NAMALWA (cell line): ENCODE measurements around the gene PTPN23.
A peak's percentile ranks its signal among the peaks of the same experiment; 100 is the strongest.

Experiments used
- DNase-seq: peaks from one replicate; pipeline ENCODE4 v3.0.0-alpha.2; 2015; ENCODE audit warnings: low spot score

Gene PTPN23

DNA sequence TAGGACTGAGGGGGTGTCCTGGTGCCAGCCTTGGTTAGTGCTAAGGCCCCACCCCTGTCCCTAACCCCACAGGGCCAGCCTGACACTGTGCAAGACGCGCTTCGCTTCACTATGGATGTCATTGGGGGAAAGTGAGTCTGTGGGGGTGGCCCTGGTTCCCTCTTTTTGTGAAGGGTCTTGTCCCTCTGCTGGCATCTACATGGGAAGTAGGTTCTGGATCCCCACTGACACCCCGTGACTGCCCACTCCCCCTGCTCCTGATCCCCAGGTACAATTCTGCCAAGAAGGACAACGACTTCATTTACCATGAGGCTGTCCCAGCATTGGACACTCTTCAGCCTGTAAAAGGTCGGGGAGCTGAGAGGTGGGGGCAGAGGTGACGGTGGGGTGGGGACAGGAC lies 26.4 kb downstream of the PTPN23 start:
- DNase-seq = no peak

DNA sequence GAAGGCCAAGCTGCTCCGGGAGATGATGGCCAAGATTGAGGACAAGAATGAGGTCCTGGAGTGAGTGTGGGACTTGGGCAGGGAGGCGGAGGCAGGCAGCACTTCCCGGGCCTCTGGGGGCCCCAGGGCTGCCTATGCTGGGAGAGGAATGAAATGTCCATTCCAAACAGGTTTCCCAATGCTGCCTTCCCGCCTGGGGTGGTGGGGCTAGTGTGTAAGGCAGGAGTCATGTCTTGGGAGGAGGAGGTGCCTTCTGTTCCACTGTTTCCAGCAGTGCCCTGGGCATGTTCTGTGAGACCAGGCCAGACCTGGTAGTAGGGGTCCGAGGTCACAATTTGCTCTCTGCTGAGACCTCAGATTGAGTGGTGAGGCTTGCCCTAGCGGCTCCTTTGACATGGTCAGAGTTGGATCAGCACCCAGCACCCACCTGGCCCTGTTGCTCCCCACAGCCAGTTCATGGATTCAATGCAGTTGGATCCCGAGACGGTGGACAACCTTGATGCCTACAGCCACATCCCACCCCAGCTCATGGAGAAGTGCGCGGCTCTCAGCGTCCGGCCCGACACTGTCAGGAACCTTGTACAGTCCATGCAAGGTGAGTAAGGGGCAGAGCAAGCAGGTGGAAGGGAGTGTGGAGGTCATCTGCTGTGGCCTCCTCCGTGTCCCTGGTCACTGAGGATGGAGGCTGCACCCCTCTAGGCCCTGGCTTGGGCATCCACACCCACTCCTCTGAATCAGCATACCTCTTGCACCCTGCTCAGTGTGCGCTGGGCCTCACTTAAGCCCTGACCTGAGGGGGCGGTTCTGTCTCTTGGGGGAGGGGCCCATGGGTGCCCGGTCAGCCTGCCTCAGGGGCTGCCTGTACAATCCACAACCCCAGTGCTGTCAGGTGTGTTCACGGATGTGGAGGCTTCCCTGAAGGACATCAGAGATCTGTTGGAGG lies 27.3 kb downstream of the PTPN23 start:
- no peak for DNase-seq

DNA sequence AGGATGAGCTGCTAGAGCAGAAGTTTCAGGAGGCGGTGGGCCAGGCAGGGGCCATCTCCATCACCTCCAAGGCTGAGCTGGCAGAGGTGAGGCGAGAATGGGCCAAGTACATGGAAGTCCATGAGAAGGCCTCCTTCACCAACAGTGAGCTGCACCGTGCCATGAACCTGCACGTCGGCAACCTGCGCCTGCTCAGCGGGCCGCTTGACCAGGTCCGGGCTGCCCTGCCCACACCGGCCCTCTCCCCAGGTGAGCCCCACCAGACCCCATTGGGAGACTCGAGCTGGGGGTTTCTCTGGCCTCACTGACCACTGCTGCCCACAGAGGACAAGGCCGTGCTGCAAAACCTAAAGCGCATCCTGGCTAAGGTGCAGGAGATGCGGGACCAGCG lies 28.0 kb downstream of the PTPN23 start:
- no peak for DNase-seq

GRCh38 chr3:47409284-47409683 lies 28.5 kb downstream of the PTPN23 start:
- no peak for DNase-seq

- no peak for DNase-seq
Measured at GRCh38 chr3:47409688-47410416, 29.0 kb downstream of the PTPN23 start.

DNA sequence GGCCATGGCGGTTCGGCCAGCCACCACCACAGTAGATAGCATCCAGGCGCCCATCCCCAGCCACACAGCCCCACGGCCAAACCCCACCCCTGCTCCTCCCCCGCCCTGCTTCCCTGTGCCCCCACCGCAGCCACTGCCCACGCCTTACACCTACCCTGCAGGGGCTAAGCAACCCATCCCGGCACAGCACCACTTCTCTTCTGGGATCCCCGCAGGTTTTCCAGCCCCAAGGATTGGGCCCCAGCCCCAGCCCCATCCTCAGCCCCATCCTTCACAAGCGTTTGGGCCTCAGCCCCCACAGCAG lies 29.5 kb downstream of the PTPN23 start:
- DNase-seq = no peak

DNA sequence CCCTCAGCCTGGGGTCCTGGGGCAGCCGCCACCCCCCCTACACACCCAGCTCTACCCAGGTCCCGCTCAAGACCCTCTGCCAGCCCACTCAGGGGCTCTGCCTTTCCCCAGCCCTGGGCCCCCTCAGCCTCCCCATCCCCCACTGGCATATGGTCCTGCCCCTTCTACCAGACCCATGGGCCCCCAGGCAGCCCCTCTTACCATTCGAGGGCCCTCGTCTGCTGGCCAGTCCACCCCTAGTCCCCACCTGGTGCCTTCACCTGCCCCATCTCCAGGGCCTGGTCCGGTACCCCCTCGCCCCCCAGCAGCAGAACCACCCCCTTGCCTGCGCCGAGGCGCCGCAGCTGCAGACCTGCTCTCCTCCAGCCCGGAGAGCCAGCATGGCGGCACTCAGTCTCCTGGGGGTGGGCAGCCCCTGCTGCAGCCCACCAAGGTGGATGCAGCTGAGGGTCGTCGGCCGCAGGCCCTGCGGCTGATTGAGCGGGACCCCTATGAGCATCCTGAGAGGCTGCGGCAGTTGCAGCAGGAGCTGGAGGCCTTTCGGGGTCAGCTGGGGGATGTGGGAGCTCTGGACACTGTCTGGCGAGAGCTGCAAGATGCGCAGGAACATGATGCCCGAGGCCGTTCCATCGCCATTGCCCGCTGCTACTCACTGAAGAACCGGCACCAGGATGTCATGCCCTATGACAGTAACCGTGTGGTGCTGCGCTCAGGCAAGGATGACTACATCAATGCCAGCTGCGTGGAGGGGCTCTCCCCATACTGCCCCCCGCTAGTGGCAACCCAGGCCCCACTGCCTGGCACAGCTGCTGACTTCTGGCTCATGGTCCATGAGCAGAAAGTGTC lies 30.2 kb downstream of the PTPN23 start:
- no peak for DNase-seq

- no peak for DNase-seq
Measured at GRCh38 chr3:47411696-47412452, 31.1 kb downstream of the PTPN23 start.

DNA sequence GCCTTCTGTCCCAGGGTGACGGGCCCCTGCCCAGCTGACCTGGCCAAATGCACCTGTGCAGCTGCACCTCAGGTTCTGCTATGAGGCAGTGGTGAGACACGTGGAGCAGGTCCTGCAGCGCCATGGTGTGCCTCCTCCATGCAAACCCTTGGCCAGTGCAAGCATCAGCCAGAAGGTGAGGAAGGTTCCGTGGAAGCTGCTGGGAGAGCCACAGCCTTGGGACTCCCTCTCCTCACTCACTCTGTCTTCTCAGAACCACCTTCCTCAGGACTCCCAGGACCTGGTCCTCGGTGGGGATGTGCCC lies 31.6 kb downstream of the PTPN23 start:
- no peak for DNase-seq

GRCh38 chr3:47412842-47413520 lies 32.2 kb downstream of the PTPN23 start:
- DNase-seq = no peak

DNA sequence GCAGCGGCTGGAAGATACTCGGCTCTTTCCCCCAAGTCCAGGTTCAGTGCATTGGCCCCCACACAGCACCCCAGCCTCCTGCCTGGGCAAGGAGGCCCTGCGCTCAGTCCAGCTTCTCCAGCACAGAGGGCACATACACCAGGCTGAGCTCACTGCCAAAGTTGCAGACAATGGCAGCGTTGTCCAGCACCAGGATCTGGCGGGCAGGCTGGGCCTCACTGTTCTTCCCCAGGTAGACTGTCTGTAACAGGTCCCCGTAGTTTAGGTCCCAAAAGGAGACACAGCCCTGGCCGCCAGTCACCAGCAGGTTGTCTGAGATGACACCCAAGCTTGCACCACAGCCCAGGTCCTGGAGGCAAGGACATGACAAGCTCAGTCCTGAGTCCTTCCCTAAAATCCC lies 32.9 kb downstream of the PTPN23 start:
- no peak for DNase-seq

DNA sequence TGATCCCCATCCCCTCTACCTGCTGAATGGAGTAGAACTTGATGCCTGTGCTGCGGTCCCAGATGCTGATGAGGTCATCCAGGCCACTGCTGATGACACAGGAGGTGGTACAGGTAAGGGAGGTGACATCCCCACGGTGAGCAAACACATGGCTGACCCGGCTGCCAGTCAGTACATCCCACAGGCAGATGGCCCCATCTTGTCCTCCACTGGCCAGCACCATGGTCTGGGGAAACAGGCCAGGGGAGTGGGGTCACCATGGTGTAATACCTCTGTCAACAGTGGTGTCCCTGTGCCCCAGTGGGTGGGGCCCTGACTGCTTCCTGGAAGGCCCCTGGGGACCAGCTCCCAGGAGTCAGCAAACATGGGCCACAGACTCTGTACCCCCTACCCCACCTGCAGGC lies 33.3 kb downstream of the PTPN23 start:
- DNase-seq = no peak

- no peak for DNase-seq
Measured at GRCh38 chr3:47414666-47415587, 34.1 kb downstream of the PTPN23 start.

DNA sequence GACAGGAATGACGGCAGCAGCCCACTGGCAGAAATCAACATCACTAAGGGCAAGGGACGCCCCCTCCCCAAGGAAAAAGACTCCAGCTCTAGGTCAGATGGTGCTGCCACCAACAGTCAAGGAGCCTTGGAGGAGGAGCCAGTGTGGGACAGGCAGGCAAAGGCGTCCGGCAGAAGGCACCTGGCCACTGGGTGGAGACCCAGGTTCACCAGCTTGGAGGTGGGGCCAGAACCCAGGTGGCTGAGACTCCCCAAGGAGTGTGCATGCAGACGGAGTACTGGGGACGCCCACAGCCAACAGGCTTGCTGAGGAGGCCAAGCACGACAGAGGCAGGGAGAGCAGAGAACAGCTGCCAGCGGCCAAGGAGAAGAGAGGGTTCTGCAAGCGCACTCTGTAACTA lies 35.2 kb downstream of the PTPN23 start:
- DNase-seq = peak; percentile 28

DNA sequence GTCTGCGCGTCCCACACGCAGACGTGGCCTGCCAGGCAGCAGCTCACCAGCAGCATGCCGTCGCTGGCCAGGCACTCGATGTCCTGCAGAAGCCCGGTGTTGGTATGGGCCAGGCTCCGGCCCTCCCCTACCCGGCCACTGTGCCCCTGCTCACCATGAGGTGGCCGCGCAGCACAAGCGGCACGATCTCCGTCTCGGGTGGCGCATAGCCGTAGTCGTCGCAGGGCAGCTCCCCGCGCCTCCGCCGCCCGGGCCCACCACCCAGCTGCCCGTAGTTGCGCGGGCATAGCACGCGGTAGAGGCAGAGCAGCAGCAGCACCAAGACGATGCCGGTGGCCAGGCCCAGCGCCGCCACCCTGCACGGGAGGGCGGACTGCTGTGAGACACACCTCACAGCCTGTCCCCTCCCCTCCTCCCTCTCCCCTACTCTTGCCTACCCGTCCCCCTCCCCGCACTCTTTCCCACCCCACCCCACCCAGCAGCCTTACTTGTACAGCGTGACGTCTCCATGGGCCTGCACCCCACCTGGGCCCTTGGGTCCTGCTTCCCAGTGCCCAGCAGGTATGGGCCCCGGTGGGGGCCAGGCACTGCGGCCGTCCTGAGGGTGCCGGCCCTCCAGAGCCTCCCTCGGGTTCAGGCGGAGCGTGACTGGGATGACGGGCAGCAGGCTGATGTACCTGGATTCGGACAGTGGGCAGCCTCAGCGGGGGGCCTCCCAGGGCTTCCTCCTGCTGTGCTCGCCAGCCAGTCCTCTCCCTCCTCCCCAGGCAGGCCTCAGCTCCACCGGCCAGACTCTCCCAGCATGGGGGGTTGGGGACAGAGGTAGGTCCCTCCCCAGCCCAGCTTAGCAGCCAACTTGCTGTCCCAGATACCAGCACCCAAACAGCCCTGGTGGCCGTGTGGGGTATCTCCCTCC lies 37.6 kb downstream of the PTPN23 start:
- peak; percentile 43 for DNase-seq

DNA sequence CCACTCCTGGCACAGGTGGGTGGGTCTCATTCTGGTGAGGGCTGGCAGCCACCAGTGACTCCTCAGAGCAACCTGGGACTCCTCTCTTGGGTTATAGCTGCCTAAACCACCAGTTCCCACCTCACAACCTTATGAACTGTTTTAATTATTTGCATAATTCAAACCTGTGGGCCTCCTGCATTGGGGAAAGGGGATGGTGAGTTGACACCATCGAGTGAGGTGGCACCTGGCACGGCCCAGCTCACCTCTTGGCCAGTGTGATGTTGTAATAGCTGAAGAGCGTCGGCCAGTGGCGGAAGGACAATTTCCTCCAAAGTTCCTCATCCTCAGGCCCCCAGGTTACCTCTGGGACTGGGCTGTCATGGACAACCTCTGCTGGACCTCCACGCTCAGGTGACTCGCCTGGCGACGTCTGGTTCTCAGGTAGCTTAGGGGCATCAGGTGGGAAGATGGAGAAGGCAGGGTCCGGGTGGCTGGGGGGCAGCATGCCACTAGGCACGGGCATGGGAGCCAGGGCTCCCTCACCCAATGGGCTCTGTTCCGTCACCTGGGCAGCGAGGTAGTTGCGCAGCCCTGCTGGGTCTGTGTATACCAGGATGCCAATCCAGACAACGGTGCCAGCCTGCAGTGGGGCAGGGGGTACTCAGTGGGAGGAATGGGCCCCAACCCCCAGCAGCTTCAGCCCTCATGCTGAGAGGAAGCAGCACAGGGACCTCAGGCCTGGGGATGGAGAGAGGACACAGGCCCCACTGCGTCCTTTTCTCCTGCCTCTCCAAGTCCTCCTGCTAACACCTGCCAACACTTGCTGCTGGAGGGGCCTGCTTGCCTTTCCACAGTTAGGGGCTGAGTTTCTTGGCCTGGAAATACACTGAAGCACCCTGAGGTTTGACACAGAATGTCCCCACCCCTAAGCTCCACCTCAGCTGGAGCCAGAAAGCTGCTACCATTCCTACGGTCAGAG lies 38.5 kb downstream of the PTPN23 start:
- DNase-seq = no peak

DNA sequence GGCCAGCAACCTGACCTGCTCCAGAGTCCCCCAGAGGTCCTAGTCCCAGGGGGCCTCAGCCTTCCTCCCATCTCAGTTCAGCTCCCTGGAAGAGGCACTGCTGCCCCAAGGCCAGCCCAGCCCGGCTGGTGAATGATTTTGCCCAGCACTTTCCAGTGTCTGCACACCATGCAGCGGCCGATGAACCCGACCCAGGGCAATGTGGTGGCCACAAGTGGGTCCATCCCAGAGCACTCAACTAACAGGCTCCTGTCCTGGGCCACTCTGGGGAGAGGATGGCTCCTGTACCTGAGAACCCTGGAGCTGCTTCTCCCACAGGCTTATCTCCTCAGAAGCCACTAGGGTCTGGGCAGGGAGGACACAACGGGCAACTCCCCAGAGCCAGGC lies 39.2 kb downstream of the PTPN23 start:
- DNase-seq = no peak
